Trophoblast cell (in vitro differentiated cells and primary cell): Measurements from ENCODE around the gene HOXB9.
A peak's percentile ranks its signal among the peaks of the same experiment; 100 is the strongest.

ENCODE experiments used
- DNase-seq, 2 donors: peaks; one replicate each; pipeline ENCODE4 v3.0.0-alpha.2; 2016
- H2AFZ ChIP-seq: 2 replicates; pipeline ENCODE4 v1.6.1; 2013; ENCODE audit warnings: low read length, moderate library complexity, mild to moderate bottlenecking; ENCODE audit not compliant: insufficient read depth, poor library complexity
- H2AK5ac ChIP-seq: 2 replicates; pipeline ENCODE4 v1.6.1; 2013; ENCODE audit warnings: mild to moderate bottlenecking, low read length
- H2BK120ac ChIP-seq: 2 replicates; pipeline ENCODE4 v1.6.1; 2013; ENCODE audit warnings: low read length, mild to moderate bottlenecking, moderate library complexity; ENCODE audit not compliant: insufficient read depth, poor library complexity
- H2BK12ac ChIP-seq: 2 replicates; pipeline ENCODE4 v1.6.1; 2013; ENCODE audit warnings: mild to moderate bottlenecking, low read length, moderate library complexity
- H2BK5ac ChIP-seq: 2 replicates; pipeline ENCODE4 v1.6.1; 2013; ENCODE audit warnings: low read length, low read depth, moderate library complexity, mild to moderate bottlenecking; ENCODE audit not compliant: poor library complexity
- H3K14ac ChIP-seq: 2 replicates; pipeline ENCODE4 v1.6.1; 2013; ENCODE audit warnings: mild to moderate bottlenecking, low read length
- H3K18ac ChIP-seq: 2 replicates; pipeline ENCODE4 v1.6.1; 2013; ENCODE audit warnings: mild to moderate bottlenecking, low read length
- H3K23ac ChIP-seq: 2 replicates; pipeline ENCODE4 v1.6.1; 2013; ENCODE audit warnings: low read length
- H3K27ac ChIP-seq: 2 replicates; pipeline ENCODE4 v1.5.1; 2013; ENCODE audit warnings: low read depth, mild to moderate bottlenecking, inconsistent platforms, low read length, moderate library complexity
- H3K27me3 ChIP-seq: 2 replicates; pipeline ENCODE4 v1.6.1; 2013; ENCODE audit warnings: inconsistent platforms, mild to moderate bottlenecking, low read length, moderate library complexity; ENCODE audit not compliant: insufficient read depth
- H3K36me3 ChIP-seq, 2 experiments: 1 replicate in 1 of 2; 2 replicates in 1 of 2; pipeline ENCODE4 v1.6.1; 2013; ENCODE audit warnings: low read length in 2 of 2, mild to moderate bottlenecking in 2 of 2, moderate library complexity in 1 of 2; ENCODE audit not compliant: insufficient read depth in 2 of 2, control insufficient read depth in 1 of 2
- H3K4ac ChIP-seq: 2 replicates; pipeline ENCODE4 v1.6.1; 2013; ENCODE audit warnings: low read depth, mild to moderate bottlenecking, low read length, moderate library complexity
- H3K4me1 ChIP-seq, 2 experiments: 1 replicate in 1 of 2; 2 replicates in 1 of 2; pipeline ENCODE4 v1.6.1; 2013; ENCODE audit warnings: low read length in 2 of 2, mild to moderate bottlenecking in 2 of 2, moderate library complexity in 1 of 2; ENCODE audit not compliant: insufficient read depth in 2 of 2, control insufficient read depth in 1 of 2
- H3K4me2 ChIP-seq: 2 replicates; pipeline ENCODE4 v1.6.1; 2013; ENCODE audit warnings: inconsistent platforms, mild to moderate bottlenecking, low read length, moderate library complexity
- H3K4me3 ChIP-seq: 2 replicates; pipeline ENCODE4 v1.5.1; 2013; ENCODE audit warnings: mild to moderate bottlenecking, low read depth, low read length, inconsistent platforms
- H3K79me1 ChIP-seq: one replicate; pipeline ENCODE4 v1.6.1; 2013; ENCODE audit warnings: low read length
- H3K79me2 ChIP-seq: 2 replicates; pipeline ENCODE4 v1.6.1; 2013; ENCODE audit warnings: low read length, mild to moderate bottlenecking; ENCODE audit not compliant: control insufficient read depth, insufficient read depth, poor library complexity
- H3K9ac ChIP-seq: 2 replicates; pipeline ENCODE4 v1.6.1; 2013; ENCODE audit warnings: mild to moderate bottlenecking, low read length
- H3K9me3 ChIP-seq: 2 replicates; pipeline ENCODE4 v1.6.1; 2013; ENCODE audit warnings: low read depth, mild to moderate bottlenecking, control low read depth, inconsistent platforms, low read length; ENCODE audit not compliant: insufficient read depth
- H4K12ac ChIP-seq: 2 replicates; pipeline ENCODE4 v1.6.1; 2013; ENCODE audit warnings: low read depth, mild to moderate bottlenecking, low read length, moderate library complexity
- H4K8ac ChIP-seq: 2 replicates; pipeline ENCODE4 v1.6.1; 2013; ENCODE audit warnings: low read depth, mild to moderate bottlenecking, low read length, moderate library complexity
- H4K91ac ChIP-seq: one replicate; pipeline ENCODE4 v1.6.1; 2013; ENCODE audit warnings: low read depth, mild to moderate bottlenecking, low read length, moderate library complexity
- WGBS: extraction: QIAGEN DNeasy Blood & Tissue Kit; methylation state at CpG from one replicate; pipeline ENCODE4 v1.1.7; 2013; ENCODE audit warnings: missing lambda C conversion rate; ENCODE audit not compliant: insufficient read length, insufficient coverage; ENCODE audit errors: extremely low coverage; 5-methylcytosine and 5-hydroxymethylcytosine counted together

Gene HOXB9

DNA sequence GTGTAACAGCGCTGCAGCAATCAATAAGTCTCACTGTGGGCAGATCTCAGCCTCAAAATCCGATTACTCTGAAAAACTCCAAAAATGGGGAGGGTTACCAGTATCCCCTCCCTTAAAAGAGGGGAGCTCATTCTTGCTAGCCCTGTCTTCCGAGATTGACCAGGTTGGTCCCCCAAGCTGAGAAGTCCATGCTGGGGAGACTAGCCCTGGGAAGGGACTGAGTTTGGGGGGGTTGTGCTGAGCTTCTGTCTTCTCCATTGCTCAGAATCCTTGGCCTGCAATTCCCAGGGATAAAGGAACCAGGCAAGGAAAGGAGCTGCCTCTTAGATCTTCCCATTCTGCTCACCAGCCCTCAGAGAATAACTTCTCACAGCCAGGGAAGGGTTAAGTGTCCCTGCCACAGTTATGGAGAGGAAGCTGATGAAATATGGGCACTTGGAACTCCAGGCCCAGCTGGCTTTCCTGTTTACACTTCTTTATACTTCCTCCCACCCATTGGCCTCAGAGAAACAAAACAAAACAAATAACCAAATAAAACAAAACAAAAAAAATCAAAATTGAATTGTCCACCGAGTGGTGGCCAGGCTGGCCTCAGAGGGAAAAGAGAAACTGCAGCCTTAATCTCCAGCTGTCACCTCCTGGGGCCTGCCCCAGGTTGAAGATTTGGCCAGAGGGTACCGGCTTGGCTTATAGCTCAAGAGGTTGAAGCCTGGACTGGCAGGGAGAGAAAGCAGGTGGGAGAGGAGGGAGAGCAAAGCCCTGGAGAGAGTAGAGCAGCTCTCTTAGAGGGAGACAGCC is 38.7 kb downstream of the HOXB9 start:
- H2BK120ac ChIP-seq, result peak overlapping the region; percentile 11
- H3K79me2 ChIP-seq, result no peaks in the 10 kb centered on the region
- no peak overlapping the region for H3K4me3 ChIP-seq
- H3K18ac ChIP-seq, result no peak overlapping the region
- no peak overlapping the region for H3K23ac ChIP-seq
- no peak overlapping the region for H3K9ac ChIP-seq
- no peaks in the 10 kb centered on the region for H3K9me3 ChIP-seq
- no peak overlapping the region for H3K27ac ChIP-seq
- peak overlapping the region; percentile 49 for H4K91ac ChIP-seq
- peak overlapping the region; percentile 12 for H4K8ac ChIP-seq
- H3K4me2 ChIP-seq, result no peak overlapping the region
- no peak for DNase-seq
- peaks cover 5% of the 10 kb centered on the region for H3K79me1 ChIP-seq
- H3K27me3 ChIP-seq, result peaks cover 3% of the 10 kb centered on the region
- no CpG with 5 or more reads among the region's 5 CpGs for WGBS
- H2AK5ac ChIP-seq, result peak overlapping the region; percentile 18
- peaks cover 27 to 42% of the 10 kb centered on the region in 2 experiments for H3K4me1 ChIP-seq
- H3K36me3 ChIP-seq, result no peaks in the 10 kb centered on the region
- H3K4ac ChIP-seq, result no peak overlapping the region
- no peak overlapping the region for H2BK5ac ChIP-seq
- H4K12ac ChIP-seq, result no peak overlapping the region
- peak overlapping the region; percentile 15 for H2BK12ac ChIP-seq
- H2AFZ ChIP-seq, result no peak overlapping the region
- H3K14ac ChIP-seq, result no peak overlapping the region

DNA sequence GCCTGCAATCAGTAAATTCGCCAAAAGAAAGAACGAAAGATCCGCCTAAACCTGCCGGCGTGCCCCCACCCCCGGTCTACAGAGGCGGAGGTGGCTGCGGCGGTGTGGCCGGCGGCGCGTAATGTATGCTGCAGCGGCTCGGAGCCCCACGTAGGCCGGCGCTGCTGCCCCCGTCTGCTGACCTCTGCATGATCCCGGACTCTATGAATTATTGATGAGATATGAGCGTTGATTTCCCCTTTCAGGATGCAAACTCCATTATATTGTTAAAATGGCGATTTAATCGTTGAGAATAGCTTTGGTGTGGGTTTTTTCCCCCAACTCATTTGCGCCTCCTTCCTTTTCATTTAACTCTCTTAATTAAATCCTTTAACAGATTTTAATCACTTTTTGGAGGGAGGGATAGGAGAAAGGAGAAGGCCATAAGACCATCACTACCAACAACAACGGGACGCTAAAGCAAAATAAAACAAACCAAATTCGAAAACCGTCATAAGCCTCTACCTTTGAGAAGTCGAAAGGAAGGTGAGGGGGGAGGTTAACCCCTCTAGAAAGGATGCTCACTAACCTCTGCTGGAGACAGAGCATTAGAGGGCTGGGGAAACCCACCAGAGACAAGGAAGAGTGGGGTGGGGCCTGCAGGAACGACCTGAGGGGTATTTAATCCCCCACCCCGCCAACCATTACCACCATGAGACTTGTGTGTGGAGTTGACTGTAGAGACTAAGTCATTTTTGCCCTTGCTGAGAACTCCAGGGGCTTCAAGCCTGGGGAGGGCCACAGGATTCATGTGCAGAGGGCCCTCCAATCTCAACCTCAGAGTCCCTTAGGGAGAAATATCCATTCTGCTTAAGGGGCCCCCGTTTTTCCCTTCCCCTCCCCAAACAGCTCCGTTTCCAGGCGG is 39.6 kb downstream of the HOXB9 start:
- Histone ChIP-seq H3K23ac (no peak overlapping the region), H3K9ac (no peak overlapping the region), H3K4me3 (no peak overlapping the region), H3K18ac (peak overlapping the region; percentile 15), H3K9me3 (no peaks in the 10 kb centered on the region), H3K79me1 (peaks cover 11% of the 10 kb centered on the region), H3K4me1 (peaks cover 33 to 42% of the 10 kb centered on the region in 2 experiments), H4K12ac (no peak overlapping the region), H3K27me3 (peaks cover 3% of the 10 kb centered on the region), H4K91ac (peak overlapping the region; percentile 49), H2BK12ac (peak overlapping the region; percentile 47), H2AFZ (peak overlapping the region; percentile 35), H2BK120ac (peak overlapping the region; percentile 24), H3K79me2 (peaks cover 2% of the 10 kb centered on the region), H4K8ac (peak overlapping the region; percentile 32), H3K4me2 (peak overlapping the region; percentile 64), H2BK5ac (no peak overlapping the region), H3K27ac (no peak overlapping the region), H3K36me3 (no peaks in the 10 kb centered on the region), H3K14ac (no peak overlapping the region), H2AK5ac (peak overlapping the region; percentile 29), H3K4ac (no peak overlapping the region)
- no peak for DNase-seq
- WGBS, result no CpG with 5 or more reads among the region's 34 CpGs

GRCh38 chr17:48584223-48584741 is 41.9 kb downstream of the HOXB9 start:
- WGBS, result no CpG with 5 or more reads among the region's 2 CpGs

DNA sequence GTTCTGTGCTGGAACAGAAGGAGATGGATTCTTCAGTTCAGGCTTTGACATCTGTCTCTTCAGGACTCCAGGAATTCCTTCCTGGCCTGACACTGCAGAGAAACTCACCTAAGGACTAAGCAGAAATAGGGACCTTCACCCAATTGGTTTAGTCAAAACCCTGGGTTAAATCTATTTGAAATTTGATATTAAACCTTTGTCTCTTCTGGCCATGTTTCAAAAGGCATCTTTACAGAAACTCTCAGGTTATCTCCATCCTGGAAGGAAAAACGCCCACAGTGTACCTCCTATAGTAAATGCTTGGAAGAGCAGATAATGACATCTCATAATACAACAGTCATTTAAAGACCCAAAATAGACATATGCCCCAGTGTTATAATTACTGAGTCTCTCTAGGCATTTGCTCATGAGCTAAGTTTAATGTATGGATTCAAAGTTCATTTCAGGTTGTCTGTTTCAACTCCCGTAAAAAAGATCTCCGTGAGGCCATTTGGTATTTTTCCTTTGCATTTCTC is 42.4 kb downstream of the HOXB9 start:
- Histone ChIP-seq H3K27ac (no peak overlapping the region), H3K27me3 (peaks cover 3% of the 10 kb centered on the region), H2BK12ac (no peak overlapping the region), H4K8ac (no peak overlapping the region), H3K4me2 (no peak overlapping the region), H2AFZ (no peak overlapping the region), H3K4me3 (no peak overlapping the region), H3K18ac (no peak overlapping the region), H3K36me3 (no peaks in the 10 kb centered on the region), H2BK5ac (no peak overlapping the region), H2BK120ac (no peak overlapping the region), H2AK5ac (no peak overlapping the region), H3K9me3 (no peaks in the 10 kb centered on the region), H3K4me1 (peaks cover 30 to 36% of the 10 kb centered on the region in 2 experiments), H3K23ac (no peak overlapping the region), H3K4ac (no peak overlapping the region), H4K12ac (no peak overlapping the region), H3K79me2 (peaks cover 2% of the 10 kb centered on the region), H4K91ac (no peak overlapping the region), H3K9ac (no peak overlapping the region), H3K14ac (no peak overlapping the region), H3K79me1 (peaks cover 10% of the 10 kb centered on the region)
- DNase-seq, result no peak
- no CpG with 5 or more reads among the region's 3 CpGs for WGBS

More at GRCh38 chr17:48584223-48584741, 41.9 kb downstream of the HOXB9 start:
- H3K79me2 ChIP-seq, result peaks cover 2% of the 10 kb centered on the region
- no peak overlapping the region for H2AFZ ChIP-seq
- peaks cover 9% of the 10 kb centered on the region for H3K79me1 ChIP-seq
- H4K91ac ChIP-seq, result no peak overlapping the region
- no peak overlapping the region for H4K8ac ChIP-seq
- H3K27me3 ChIP-seq, result peaks cover 3% of the 10 kb centered on the region
- no peak for DNase-seq
- H3K36me3 ChIP-seq, result no peaks in the 10 kb centered on the region
- no peak overlapping the region for H3K4ac ChIP-seq
- H3K9ac ChIP-seq, result no peak overlapping the region
- no peak overlapping the region for H2BK5ac ChIP-seq
- peak overlapping the region; percentile 16 for H3K4me2 ChIP-seq
- no peaks in the 10 kb centered on the region for H3K9me3 ChIP-seq
- H2AK5ac ChIP-seq, result no peak overlapping the region
- no peak overlapping the region for H2BK12ac ChIP-seq
- no peak overlapping the region for H4K12ac ChIP-seq
- H3K27ac ChIP-seq, result no peak overlapping the region
- H2BK120ac ChIP-seq, result no peak overlapping the region
- H3K4me3 ChIP-seq, result no peak overlapping the region
- peaks cover 28 to 34% of the 10 kb centered on the region in 2 experiments for H3K4me1 ChIP-seq
- no peak overlapping the region for H3K23ac ChIP-seq
- no peak overlapping the region for H3K14ac ChIP-seq
- no peak overlapping the region for H3K18ac ChIP-seq
